ENCODE data around the gene SLC39A8.

SLC39A8 gene

DNA sequence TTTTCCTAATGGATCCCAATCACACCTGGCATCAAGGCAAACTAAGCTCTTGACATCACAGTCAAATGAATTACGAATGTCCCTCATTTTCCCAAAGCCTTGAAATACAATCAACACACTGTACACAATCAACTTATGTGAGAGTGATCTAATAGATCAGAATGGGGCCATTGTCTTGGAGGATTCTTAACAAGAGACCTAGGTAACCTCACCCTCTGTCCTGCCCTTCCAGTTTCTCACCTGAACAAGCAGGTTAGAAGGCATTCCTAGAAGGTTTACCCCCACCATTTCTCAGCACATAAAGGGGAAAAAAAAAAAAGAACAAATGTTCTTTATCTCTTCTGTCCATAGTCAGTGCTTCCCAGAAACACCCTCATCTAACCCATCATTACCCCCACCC is 6.3 kb downstream of the SLC39A8 start:
- no peak for DNase-seq (ENCODE audit: low spot score)

DNA sequence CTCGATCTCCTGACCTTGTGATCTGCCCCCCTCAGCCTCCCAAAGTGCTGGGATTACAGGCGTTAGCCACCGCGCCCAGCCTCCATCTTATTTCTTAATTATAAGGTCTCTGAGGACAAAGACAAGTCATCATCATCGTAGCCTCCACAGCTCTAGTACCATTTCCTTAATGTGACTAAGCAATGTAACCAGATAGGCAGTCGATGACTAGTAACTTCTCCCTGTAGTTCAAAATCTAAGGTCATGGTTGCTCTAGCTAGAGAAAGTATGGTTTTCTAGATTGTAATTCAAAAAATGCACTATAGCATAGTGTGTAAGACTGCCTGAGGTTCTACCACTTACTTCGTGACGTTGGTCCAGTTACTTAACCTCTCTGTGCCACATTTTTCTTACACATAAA is 6.9 kb downstream of the SLC39A8 start:
- no peak for DNase-seq (ENCODE audit: low spot score)

DNA sequence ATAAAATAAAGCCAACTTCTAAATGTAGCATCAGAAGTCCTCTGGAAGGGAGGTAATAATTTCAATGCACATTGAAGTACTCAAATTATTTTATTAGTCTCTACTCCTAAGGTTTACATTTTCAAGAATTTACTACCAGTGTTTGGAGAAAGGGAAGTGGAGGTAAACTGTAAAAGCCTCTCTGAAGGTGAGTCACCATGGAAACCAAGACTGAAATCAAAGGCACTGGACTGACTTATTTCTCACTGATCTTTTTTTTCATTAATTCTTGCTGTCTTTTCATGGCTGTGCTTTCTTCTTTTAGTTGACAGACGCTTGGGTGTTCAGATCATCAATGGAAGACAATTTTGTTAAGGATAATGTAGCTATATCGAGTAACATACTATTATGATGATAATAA is 9.7 kb downstream of the SLC39A8 start:
- DNase-seq (ENCODE audit: low spot score) = no peak

DNA sequence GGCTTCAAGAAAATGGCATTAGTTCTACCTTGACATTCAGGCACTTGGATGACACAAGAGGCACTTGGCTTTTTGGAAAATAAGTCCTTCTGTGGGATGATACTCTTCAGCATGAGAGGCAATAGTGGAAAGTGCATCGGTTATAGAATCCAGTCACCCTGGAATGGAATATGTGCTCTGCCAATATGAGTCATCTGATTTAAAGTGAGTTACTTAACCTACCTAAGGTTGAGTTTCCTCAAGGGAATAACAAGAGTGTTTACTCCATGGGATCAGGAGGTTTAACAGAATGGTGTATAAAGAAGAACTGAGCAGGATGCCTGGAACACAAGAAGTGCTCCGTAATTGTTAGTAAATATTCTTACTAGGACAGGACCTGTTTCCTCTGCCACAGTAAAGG is 10.7 kb downstream of the SLC39A8 start:
- no peak for DNase-seq (ENCODE audit: low spot score)

DNA sequence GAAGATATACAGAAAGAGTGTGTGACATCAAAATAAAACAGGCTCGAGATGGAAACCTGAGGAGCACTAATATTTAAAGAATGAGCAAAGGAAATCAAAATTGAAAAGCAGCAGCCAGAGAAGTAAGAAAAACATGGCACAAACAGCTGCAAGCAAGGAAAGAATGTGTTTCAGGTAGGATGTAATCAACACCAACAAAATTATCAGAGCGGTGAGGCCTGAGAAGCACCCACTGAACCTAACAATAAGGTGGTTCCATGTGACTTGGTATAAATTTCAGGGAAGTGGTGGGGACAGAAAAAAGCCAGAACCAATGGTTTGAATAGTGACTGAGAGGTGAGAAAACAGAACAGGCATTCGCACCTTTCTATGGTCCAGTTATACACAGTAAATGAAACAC is 11.5 kb downstream of the SLC39A8 start:
- DNase-seq (ENCODE audit: low spot score) = no peak

DNA sequence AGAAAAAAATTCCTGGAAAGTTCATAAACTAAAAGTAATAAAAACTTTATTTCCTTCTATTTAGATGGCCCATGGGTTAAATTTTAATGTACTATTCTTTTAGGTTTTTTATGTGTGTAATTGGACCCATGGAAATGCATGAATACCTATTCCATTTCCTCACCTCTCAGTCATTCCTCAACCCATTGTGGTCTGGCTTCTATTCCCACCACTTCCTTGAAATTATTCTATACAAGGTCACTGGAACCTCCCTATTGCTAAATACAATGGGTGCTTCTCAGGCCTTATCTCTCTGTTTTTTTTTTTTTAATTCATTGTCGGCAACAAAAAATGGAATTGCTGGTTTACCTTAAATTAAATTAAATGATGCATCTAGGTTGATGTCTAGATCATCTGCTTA is 17.2 kb downstream of the SLC39A8 start:
- no peak for DNase-seq (ENCODE audit: low spot score)

DNA sequence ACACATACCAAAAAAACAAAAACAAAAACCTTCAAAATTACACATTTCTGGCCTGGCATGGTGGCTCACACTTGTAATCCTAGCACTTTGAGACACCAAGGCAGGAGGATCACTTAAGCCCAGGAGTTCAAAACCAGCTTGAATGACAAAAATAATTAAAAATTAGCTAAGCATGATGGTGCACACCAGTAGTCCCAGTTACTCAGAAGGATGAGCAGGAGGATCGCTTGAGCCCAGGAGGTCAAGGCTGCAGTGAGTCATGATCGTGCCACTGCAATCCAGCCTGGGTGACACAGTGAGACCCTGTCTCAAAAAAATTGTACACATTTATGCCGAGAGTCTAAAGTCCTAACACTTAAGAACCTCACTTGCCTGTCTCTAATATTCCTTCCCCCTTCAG is 18.3 kb downstream of the SLC39A8 start:
- DNase-seq (ENCODE audit: low spot score) = no peak

DNA sequence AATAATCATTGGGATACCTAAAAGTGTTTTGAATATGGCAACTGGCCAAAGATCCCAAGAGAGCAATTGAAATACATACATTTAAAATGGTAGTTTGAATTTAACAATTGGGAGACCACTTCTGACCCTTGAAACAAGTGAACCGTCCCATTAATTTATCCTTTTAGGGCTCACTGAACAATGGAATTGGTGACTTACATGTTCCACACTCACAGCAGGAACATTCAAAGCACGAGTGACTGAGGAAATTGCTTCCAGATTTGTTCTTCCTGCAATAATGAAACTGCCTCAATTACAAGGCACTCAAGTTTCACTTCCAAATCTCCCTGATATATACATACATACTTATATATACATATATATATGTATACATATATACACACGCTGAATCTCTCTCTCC is 20.6 kb downstream of the SLC39A8 start:
- DNase-seq (ENCODE audit: low spot score) = no peak

DNA sequence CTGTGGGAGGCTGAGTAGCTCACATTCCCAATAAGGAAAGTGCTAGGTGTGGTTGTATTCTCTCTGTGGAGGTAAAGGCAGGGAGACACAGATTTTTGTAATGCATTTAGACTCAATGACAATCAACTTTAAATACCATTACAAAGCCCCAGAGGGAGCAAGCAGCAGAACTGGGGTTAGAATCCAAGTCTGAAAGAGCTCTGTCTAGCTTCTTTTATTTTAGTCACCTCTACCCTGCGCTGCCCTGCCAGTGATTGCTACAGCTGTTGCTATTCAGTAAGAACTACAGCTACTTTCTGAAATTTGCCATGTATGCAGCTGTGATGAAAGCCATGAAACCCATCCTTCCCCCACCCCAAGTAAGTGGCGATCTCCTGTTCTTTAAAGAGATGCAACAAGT is 22.5 kb downstream of the SLC39A8 start:
- DNase-seq (ENCODE audit: low spot score) = no peak

DNA sequence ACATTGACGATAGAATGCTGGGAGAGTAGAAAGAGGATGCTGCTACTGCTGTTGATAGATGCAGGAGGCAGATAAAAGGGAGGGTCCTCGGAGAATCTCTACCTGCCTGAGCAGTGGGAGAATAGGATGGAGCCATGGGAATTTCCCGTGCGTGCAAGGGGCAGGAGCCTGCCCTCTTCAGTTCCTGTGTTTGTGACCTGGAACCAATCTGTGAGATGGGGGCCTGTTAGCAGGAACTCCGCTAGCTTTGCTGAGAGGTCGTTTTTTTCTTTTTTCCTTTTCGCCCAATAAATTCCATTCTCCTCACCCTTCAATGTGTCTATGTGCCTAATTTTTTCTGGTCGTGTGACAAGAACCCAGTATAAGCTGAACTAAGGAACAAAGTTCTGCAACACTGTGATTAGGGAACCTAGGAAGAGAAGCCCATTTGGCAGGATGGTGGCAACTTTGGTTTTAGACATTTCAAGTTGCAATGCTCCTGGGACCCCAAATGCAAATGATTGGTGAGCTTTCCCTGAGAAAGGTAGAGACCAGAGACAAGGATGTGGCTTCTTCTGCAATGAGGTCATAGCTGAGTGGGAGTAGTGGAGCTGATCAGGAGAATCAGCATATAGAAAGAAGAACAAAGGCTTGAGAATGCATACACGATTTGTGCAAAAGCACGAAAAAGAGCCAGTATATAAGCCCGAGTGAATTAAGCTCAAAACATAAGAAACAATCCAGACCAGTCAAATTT is 23.9 kb downstream of the SLC39A8 start:
- peak; percentile 37 for DNase-seq (ENCODE audit: low spot score)

DNA sequence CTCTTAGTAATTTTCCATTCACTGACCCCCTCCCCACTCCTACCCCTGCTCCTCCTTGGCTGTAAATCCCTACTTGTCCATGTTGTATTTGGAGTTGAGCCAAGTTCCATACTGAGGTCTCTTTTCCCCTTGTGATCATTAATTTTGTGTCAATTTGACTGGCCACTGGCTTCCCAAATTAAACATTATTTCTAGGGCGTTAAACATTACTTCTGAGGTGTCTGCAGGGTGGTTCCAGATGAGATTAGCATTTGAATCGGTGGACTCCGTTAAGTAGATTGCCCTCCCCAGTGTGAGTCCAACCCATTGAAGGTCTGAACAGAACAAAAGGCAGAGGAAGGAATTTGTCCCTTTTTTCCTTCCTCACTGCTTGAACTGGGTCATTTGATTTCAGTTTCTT is 25.7 kb downstream of the SLC39A8 start:
- no peak for DNase-seq (ENCODE audit: low spot score)

DNA sequence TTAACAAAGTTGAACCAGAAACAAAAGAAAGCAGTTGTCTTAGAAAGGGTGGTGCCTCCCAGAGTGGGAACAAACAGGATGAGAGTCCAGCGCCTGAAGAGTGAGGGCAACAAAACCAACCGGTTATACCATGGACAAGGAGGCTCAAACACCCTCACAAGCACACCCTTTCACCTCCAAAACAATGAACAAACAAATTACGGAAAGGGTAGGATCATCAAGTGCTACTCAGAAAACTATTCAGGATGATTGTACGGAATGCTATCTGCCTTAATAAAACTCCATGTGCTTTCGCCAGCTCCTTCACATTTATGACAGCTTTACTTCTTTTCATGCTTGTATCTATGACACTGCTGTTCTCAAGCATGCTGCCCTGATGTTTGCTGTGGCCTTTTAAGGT is 26.8 kb downstream of the SLC39A8 start:
- no peak for DNase-seq (ENCODE audit: low spot score)

DNA sequence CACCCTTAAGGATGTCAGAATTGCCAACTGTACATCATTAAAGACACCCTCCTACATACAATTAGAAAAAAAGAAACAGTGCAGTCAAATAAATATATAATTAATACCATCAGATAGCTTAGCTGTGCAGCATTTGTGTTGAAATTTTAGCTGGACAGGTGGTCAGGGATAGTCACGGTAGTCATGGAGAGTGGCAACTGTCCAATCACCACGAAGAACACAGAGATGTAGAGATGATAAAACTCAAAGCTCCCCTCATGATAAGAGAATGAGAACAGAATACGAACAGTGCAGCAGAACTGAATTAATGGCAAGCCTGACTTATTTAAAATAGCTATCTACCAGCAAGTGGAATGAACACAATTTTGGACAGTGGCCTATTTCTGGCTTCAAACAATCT is 27.2 kb downstream of the SLC39A8 start:
- no peak for DNase-seq (ENCODE audit: low spot score)

DNA sequence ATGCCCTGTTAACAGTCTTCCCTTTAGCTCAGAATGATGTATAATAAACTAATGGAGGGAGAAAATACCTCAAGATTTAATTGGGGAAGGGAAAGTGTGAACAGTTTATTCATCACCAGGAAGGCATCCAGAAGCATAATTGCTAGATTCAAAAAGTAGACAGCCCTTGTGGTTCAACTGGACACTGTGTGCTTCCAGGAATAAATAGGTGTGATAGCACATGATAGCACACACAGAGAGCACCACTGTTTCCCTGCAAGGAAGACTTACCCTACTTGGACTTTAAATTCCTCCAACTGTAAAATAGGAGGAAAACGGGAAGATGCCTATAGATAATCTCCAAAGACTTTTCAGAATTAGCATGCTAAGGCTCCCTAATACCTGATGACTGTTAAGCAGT is 27.8 kb downstream of the SLC39A8 start:
- DNase-seq (ENCODE audit: low spot score) = no peak

DNA sequence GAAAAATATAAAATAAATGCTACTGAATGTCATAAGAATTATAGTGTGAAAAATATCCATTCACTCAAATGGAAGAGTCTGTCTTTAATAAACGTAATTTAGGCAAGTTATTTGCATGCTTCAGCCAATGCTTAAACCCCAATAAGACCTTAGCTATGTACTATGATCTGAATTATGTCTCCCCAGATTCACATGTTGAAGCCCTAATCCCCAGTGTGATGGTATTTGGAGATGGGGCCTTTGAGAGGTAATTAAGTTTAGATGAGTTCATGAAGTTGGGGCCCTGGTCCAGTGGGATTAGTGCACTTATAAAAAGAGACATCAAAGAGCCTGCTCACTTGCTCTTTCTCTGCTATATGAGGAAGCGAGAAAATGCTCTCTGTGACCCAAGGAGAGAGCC is 28.7 kb downstream of the SLC39A8 start:
- no peak for DNase-seq (ENCODE audit: low spot score)

DNA sequence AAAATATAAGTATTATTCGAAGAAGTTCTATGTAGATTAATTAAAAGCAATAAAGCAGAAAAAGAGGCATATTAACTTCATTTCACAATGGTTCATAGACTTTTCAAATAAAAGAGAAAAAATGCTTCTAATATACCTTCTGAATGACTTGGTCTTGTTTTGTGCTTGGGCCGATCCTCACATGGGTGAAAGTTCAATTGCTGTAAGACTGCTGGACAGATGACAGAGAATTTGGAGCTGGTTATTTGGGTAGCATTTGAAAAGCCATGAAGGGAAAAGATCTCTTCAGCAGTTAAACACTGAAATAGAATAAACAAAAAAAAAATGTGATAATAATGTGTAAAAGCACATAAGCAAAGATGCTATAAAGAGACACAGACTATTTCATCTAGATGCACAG is 29.8 kb downstream of the SLC39A8 start:
- DNase-seq (ENCODE audit: low spot score) = no peak

DNA sequence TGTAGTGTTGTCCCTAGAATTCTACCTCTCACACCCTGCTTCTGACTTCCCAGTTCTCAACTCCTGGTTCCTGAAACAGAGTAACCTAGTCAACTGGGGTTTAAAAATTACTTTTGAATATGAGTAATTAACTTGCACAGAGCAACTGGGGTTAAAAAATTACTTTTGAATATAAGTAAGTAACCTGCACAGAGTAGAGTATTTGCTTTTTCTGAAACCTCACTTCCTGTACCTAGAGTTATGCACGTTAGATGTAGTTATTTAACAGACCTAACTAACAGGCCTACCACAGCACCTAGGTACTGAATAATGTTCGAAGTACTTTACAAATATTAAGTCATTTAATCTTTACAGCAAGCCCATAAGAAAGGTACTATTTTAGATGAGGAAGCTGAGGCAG is 32.9 kb downstream of the SLC39A8 start:
- DNase-seq (ENCODE audit: low spot score) = no peak

DNA sequence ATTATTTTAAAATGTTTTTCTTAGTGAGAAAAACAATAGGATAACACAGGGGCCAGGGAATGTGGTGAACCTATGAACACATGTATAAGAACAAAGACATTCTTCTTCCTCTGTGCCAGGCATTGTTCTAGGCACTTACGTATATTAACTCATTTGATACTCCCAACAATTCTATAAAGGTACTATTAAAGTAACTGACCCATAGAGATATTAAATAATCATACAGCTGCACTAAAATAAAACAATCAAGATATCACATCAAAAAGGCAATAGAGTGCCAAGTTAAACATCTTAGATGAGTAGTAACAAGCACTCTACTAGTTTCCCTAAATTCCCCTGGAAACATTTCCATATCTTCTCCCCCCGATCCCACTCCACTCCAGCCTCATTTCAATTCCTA is 33.4 kb downstream of the SLC39A8 start:
- DNase-seq (ENCODE audit: low spot score) = no peak

DNA sequence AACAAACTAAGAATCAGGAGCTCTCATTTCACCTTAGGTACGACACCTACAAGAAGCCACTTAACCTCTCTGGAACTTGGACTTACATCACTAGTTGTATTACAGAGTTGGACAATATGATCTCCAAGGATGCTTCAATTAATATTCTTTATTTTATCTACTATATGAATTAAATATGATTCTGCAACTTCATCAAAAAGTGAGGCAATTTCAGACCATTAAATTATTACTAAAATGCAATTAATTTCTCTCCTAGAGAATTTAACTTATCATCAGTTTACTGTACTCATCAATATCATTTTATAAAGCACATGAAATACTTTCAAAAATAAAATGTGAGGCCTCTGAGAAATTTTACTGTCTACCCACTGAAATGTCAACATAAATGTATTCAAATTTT is 33.9 kb downstream of the SLC39A8 start:
- no peak for DNase-seq (ENCODE audit: low spot score)

DNA sequence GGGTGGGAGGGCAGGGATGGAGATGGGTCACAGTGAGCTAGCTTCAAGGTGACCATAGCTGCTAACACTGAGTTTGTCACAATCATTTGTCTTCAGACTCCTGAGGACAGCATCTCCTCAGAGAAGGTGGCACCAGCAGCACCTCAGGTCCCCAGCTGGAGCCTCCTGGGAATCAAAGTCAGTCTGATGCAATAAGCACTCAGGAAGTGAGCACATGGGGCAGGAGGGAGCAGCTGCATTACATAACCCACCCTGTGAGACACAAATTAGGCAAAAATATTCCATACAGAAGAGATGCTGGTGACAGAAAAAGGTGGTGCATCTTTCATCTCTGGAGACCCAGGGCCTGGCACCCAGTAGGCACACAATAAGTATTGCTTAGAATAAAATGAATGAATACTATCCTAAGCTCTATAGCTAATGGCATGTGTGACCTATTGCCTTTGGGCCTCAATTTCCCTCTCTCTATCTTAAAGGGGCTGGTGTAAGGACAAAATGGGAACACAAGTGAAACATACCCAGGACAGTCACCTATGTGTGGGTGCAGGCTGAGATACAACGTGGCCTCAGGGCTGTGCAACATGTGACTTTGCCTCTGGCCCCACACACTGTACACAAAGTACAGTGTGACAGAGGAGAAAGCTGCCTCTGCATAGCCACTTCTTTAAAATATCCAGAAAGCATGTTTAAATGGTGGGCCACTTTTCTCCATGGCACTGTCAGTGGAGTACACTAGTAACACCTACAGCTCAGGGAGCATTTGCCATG is 37.1 kb downstream of the SLC39A8 start:
- DNase-seq (ENCODE audit: low spot score) = no peak

DNA sequence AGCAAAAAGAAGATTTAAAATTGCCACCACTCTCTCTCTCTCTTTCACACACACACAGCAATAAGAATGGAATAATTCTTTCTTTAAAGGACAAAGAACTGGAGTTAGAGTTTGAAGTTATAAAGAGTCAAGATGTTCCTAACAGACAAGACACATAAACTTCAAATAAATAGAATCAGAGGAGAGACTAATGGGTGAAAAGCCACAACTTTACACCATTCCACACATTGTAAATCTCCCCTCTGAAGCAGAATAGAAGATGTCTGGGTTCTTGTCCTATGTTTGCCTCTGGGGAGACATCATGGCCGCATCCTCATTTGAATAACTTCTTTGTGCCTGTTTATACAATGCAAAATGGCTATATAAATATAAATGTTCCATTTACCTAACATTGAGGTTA is 39.6 kb downstream of the SLC39A8 start:
- no peak for DNase-seq (ENCODE audit: low spot score)

DNA sequence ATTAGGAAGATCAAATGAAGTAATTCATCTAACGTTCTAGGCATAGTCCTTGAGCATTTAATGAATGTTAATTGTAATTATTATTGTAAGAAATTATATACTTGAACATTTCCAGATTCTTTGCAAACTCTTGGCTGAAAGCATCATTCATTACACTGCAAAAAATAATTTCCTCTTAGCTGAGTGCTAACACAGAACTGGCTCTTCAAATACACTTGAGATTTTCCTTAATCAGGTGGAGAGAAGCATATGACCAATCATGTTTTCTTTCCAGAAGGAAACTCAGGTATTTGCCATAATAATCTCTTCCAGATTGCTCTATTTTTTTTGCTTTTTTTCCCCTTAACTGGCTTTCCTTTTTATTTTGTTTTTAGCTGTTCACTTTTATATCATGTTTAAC is 42.5 kb downstream of the SLC39A8 start:
- no peak for DNase-seq (ENCODE audit: low spot score)

DNA sequence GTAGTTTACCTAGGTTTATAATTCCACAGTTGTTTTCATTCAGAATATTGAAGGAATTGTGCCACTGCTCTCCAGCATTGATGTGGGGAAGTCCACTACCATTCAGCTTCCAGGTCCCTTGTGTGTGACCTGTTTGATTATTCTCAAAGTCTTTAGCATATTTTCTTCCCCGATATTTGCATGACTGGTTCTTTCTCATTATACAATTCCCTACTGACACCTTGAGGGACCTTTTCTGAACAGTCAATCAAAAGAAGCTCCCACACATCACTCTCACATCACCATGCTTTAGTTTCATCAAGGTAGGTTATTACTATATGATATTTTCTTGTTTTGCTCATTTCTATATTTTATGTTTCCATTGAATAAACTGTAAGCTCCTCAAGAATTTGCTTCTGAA is 44.1 kb downstream of the SLC39A8 start:
- DNase-seq (ENCODE audit: low spot score) = no peak

Data from germinal center (tissue), 1 donor.